Measurements from ENCODE around the gene IFI30.

Gene IFI30

DNA sequence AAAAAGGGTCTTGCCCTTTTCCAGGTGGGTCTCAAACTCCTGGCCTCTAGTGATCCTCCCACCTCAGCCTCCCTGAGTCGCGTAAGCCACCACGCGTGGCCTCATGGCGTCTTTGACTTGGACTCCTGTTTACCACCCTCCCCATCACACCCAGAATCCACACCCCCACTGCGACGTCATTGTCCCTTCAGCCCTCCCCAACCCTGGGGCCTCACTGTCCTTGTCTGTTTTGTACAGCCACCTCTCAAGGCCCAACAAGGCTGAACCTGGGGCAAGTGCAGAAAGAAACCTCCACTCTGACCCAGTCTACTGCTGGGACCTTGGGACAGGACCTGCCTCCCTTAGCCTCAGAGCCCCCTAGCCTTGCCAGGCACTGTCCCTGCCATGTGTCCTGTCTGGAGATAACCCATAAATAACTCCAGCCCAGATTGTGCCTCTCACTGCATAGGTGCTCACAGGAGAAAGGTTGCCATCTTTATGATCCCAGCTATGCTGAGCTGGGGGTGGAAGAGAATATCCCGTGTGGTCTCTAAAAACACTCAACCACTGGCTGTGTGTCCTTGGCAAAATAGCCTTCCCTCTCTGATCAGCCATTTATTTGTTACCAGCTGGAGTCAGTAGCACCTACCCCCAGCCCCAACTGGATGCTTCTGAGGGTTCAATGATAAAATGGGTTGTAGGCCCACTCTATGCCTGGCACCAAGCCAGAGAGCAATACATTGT lies 1.8 kb upstream of the IFI30 start:
- no peak for DNase-seq

DNA sequence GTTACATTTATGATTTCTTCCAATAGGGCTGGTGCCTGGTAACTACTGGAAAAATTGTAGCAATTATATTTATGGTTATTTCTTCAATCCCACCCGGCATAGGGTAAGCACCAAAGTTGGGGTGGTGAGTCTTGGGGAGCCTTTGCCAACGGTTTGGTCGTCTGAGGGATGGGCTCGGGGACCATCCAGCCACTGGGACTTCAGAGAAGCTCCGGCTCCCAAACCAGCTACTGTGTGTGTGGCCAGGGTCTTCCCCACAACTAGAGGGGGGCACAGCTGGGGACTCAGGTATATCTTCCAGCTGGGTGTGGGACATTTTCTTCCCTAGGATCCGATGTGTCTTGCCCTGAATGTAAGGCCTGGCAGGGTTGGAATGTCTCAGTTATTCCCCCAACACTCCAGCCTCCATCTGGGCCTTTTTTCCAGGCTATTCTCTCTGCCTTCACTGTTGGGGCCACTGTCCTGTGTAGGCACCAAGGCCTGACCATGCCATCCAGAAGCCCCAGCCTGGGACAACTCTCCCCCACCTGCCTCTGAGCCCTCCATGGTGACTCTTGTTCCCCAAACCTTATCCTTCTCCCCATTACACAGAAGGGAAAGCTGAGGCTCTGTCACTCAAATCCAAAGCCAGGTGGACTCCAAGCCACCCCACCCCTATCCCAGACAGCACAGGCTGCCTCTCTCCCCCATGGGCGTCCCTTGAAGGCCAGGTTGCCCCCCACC lies 1.1 kb upstream of the IFI30 start:
- DNase-seq = no peak

DNA sequence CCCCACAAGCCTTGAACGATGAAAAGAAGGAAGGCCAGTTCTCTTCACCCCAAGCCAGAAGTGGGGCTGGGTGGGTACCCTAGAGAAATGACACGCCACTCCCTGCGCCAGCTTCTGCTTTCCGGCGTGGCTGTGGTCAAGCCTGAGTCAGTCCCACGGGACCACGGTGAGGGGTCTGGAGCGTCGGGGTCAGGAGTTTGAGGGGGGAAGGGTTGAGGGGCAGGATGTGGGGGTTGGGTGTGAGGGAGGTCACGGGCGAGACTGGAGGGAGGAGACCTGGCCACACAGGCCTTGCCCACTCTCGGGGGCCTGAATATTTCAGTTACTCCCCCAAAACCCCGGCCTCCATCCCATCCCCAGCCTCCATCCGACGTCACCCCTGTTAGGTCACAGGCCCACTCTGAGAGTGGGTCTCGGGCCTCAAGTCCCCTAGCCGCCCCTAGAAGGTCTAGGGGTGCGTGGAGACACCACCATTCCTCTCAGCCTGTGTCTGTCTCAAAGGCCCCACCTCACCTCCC lies 500 bp upstream of the IFI30 start:
- DNase-seq = no peak

DNA sequence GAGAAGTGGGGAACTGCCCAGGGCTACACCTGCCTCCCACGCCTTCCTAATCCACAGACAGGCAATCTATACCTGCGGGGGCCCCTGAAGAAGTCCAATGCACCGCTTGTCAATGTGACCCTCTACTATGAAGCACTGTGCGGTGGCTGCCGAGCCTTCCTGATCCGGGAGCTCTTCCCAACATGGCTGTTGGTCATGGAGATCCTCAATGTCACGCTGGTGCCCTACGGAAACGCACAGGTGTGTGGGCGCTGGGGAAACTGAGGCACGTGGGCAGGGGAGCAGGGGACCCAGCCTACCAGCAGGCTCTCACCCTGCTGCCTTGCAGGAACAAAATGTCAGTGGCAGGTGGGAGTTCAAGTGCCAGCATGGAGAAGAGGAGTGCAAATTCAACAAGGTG lies 1.4 kb downstream of the IFI30 start:
- no peak for DNase-seq

DNA sequence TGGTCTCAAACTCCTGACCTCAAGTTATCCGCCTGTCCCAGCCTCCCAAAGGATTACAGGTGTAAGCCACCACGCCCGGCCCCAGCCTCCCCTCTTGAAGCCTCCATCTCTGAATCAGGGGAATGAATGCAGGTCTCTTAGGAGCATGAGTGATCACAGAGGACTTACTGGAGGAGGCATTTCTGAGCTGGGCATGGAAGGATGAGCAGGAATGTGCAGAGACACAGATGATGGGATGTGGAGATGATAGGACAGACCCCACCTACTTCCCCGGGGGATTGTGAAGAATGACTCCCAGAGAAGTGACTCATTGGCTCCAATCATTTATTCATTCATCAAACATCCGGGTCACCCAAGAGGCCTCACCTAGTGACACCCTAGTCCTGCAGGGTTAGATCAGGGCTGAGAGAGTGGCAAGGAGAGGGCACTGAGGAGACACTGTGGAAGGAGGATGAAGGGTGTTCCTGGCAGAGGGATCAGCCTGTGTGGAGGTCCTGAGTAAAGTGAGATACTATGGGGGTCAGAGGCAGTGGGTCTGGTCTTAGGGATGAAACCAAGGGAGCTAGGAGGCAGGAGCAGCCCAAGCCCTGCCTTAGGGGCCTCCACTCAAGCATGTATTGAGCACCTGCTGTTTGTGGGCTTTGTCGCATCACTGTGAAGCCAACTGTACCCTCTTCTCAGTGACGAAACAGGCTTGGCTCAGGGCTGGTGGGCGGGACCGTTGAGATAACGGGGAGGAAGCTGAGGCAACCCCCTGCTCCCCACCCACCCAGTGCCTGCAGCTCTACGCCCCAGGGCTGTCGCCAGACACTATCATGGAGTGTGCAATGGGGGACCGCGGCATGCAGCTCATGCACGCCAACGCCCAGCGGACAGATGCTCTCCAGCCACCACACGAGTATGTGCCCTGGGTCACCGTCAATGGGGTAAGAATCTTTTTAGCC lies 3.0 kb downstream of the IFI30 start:
- no peak for DNase-seq

DNA sequence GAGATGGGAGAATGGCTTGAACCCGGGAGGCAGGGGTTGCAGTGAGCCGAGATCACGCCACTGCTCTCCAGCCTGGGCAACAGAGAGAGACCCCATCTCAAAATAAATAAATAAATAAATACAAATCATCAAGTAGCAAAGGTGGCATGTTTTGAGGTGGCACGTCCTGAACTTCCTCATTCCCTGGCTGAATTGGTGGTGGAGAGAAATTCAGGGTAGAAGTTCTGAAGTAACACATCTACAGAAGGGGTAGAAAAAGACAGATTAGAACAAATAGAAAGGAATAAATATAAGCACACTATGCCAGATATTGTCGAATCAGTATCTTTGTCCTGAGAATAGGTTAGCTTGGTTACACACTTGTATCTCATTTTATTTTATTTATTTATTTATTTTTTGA lies 6.3 kb downstream of the IFI30 start:
- DNase-seq = no peak

DNA sequence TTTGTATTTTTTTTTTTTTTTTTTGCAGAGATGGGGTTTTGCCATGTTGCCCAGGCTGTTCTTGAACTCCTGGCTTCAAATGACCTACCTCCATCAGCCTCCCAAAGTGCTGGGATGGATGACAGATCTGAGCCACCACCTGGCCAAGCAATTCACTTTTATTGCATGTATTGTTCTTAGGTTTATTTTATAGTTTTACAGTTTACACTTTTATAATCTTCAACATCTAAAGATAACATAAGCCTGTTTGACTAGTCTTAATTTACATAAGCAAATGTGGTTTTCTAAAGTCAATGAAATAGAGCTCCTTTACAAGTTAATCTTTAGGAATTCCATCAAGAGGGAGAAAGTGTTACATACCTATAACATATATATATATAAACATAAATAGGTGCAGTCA lies 9.9 kb downstream of the IFI30 start:
- no peak for DNase-seq

DNA sequence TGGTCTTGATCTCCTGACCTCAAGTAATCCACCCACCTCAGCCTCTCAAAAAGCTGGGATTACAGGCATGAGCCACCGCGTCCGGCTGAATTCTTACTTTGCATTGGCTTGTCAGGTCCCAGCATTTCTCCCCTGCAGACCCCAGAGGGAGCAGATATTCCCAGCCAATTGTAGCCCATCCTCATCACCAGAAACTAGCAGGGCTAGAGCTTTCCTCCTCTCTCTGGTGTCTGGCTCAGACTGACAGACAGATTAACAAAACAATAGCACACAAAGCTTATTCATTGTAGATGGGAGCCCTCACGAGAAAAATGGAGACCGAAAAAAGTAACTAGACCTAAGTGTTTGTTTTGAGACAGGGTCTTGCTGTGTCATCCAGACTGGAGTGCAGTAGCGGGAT lies 11.9 kb downstream of the IFI30 start:
- no peak for DNase-seq

DNA sequence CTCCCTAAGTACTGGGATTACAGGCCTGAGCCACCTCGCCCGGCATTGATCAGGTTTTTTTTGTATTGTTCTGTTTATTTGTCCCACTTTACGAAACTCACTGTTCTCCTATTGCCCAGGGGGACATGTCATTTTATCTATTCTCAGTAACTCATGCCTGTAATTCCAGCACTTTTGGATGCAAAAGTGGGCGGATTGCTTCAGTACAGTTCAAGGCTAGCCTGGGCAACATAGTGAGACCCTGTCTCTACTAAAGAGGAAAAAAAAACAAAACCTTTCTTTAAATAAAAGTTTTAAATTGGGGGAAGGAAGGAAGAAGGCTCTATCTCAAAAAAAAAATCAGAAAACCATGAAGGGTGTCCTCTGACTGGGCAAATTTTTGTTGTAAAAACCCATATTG lies 16.7 kb downstream of the IFI30 start:
- no peak for DNase-seq

DNA sequence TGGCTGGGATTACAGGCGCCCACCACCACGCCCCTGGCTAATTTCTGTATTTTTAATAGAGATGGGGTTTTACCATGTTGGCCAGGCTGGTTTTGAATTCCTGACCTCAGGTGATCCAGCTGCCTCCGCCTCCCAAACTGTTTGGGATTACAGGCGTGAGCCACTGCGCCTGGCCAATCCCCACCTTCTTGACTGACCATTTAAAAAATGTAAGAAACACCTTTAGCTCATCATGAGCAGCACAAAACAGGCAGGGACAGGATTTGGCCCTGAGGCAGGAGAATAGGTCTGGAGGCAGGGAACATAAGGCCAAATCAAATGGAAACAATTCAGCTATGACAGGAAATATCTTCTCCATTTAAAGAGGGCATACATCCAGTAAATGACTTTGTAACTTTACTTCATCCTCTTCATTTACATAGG lies 18.0 kb downstream of the IFI30 start:
- DNase-seq = no peak

DNA sequence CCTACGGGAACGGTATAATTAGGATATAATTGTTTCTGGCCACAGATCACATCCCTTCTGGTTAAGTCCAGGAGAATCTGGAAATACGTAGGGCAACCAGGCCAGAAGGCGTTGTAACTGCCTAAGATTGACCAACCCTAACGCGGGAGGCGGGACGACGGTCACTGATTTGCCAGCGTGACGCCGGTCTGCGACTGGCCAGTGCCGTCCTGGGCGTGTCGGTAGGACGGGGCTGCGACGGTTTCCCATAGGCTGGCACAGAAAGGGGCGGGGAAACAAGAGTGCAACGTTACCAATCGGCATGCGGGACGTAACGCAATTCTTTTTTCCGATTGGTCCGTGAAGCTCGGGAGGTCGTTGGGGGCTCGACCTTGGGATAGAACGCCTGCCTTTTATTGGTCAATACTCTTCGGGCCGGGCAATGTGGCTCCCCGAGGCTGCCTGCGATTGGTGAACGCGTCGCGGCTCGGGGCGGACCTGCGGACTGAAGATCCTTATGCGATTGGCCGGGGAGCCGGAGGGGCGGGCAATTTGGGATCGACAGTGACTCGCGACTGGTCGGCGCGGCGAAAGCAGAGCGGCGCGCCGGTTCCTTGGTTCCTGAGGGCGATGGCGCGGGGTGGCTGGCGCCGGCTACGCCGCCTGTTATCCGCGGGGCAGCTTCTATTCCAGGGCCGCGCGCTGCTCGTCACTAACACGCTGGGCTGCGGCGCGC lies 19.2 kb downstream of the IFI30 start, which contains the start of gene MPV17L2:
TSS of gene MPV17L2 (plus strand) at position 546 of the 715 bp plus-strand sequence. CDS start at position 610, 64 bp downstream.
- peak; percentile 99 for DNase-seq

DNA sequence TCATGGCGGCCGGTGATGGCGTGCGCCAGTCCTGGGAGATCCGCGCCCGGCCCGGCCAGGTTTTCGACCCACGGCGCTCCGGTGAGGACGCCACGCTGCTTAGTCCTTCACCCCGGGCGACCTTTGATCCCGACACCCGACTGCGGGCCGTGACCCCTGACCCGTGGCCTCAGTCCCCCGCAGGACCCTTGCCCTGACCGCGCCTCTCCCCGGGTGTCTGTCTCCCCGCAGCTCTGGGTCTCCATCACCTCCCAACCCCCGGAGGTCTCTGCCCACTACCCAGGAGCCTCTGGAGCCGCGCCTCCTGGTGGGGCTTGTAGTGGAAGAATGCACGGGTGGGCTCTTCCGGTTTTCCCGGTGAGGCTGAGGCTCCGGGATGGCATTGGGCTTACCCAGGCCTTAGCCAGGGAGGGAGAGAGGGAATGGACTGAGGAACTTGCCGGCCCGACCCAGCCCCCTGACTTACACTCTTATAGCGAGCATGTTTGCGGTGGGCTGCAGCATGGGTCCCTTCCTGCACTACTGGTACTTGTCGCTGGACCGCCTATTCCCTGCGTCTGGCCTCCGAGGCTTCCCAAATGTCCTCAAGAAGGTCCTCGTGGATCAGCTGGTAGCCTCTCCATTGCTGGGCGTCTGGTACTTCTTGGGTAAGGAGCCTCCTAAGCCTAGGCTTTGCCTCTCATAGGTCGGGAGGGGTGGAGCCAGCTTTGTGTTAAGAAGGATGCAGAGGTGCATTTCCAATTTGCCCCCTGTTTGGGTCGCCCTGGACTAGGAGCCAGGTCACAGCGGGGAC lies 20.0 kb downstream of the IFI30 start:
- no peak for DNase-seq

DNA sequence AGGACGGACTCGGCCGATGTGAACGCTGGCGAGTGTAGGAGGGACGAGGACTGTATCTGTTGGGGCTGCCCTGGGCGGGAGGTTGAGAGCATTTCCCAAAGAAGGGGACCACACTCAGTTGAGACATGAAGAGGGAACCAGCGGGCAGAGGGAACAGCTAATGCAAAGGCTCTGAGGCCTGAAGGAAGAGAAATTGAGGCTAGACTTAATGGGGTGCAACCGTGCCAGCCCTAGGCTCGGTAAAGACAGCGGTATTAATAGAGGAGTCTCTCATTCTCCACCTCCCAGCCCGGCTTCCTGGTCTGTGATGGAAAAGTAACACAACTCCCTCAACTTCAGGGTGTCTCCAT lies 20.5 kb downstream of the IFI30 start:
- no peak for DNase-seq

DNA sequence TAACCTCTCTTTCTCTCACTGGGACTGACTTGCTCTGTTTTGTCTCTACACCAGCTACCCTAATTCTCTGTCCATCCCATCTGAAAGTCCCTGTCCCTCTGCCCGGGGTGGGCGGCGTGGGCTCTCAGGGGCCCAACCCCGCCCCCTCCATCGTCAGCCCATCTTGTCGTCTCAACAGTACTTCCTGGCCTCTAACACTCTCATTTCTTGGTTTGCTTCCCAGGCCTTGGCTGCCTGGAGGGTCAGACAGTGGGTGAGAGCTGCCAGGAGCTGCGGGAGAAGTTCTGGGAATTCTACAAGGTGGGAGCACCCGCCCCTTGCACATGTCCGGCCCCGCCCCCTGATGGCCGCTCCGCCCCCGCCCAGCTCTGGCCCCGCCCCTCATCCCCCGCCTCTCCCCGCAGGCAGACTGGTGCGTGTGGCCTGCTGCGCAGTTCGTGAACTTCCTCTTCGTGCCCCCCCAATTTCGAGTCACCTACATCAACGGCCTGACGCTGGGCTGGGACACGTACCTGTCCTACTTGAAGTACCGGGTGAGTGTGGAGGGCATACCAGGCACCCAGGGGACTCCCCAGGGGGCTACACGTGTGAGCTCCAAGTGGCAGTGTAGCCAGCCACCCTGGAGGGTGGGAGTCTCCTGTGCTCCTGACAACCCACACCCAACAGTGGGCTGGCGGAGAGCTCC lies 21.1 kb downstream of the IFI30 start:
- DNase-seq = no peak

DNA sequence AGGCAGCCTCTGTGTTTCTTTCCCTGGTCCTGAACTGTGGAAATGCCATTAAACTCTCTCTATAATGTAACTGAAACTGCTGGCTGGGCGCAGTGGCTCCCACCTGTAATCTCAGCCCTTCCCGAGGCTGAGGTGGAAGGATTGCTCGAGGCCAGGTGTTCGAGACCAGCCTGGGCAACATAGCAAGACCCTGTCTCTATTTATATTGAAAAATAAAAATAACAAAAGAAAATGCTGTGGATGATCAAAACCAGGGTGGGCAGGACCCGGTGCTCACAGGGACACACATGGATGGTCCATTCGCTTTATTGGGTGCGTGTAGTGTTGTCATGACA lies 22.9 kb downstream of the IFI30 start:
- DNase-seq = no peak

DNA sequence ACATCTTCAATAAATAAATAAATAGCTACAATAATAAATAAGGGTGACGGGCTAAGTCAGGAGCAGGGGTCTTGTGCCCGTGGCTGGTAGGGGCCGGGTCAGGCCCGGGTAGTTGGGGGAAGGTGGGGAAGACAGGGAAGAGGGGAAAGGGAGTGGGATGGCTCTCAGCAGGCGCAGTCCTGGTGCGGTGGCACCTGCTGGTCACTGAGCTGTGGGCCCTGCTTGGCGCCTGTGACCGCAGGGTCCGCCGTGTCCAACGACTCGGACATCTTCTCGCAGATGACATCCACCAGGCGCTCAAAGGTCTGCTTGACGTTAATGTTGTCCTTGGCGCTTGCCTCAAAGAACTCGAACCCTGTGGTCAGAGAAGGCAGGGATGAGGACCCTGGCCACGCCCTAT lies 23.7 kb downstream of the IFI30 start:
- DNase-seq = no peak

DNA sequence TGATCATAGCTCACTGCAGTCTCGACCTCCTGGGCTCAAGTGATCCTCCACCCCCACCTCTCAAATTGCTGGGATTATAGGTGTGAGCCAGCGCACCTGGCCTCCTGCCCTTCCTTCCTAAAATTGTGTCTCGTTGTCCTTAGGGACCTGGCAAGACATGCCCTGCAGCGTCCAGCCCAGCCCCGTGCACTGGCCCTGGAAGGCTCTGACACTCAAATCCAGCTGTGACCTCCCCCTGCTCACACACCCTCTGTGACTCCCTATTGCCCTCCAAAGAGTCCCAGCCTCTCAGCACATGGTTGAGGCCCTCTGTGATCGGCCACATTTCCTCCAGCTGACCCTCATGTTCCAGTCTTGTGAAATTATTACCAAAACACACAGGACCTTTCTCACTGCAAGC lies 24.3 kb downstream of the IFI30 start:
- no peak for DNase-seq

DNA sequence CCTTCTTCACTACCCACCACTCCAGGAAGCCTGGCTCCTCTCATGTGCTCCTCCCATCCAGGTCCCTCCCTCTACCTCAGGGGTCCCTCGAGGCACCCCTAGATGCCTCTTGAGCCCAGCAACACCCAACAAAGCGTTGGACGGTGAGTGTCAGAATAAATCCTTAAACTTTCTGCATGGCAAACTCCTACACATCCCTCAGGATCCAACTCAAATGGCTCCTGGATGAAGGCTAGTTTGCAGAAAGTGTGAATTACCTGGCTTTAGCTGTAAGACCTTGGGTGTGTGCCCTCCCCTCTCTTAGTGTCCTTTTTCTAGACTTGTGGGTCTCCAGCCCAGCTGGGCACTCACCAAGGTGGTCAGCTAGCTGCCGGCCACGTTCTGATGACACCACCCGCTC lies 24.8 kb downstream of the IFI30 start:
- no peak for DNase-seq

DNA sequence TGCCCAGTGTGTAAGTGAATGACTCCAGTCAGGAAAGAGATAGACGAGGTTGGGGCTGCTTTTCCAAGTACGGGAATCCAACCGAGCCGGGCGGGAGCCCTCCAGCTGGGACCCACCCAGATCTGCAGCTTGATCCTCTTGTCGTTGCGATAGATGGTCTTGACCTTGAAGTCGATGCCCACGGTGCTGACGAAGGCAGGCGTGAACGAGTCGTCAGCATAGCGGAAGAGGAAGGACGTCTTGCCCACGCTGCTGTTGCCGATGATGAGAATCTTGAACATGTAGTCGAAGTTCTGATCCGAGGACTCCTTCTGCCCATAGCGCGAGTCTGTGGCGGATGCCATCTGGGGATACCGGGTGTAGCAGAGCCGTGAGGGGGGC lies 28.8 kb downstream of the IFI30 start:
- no peak for DNase-seq

DNA sequence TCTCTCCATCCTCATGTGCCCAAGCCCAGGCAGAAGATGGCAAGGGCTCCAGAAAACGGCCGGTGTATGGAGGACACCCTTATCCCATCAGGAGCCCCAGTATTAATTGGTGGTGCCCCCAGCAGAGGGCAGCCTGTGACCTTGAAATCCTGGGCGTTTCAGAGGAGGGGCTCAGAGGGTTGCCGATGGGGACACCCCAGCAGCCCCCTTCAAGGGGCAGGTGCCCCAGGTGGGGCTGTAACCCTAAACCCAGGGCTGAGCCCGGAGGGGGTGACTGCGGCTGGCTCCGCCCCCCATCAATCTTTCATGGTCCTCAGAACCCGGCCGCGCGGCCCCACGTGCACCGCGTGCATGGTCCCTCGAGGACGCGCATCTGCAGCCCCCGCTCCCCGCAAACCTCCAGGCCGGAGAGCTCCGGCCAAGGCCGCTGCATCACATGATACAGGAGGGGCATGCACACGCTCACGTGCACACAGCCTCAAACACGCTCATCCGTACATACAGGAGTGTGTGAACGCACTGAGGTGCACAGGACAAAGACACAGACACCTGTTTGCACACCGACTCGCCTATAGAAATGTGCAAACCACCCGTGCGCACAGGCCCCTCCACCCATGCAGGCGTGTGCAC lies 29.3 kb downstream of the IFI30 start:
- DNase-seq = peak; percentile 10

DNA sequence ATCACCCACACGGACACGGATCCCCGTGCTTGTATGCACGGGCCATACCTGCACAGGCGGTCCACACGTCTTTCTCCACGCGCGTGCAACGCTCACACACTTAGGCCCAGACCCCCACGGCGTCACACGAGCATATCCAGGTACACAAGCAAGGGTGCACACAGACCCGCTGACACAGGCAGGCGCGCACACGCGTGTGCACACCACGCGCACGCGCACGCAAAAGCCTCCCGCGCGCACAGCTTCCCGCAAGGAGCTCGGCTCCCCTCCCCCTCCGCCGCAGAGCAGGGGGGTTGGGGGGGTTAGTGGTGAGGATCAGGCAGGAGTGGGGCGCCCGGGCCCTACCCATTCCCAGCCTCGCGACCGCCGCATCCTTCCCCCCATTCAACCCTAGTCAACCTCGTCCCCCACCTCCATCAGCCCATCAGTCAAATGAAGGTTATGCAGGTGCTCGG lies 29.8 kb downstream of the IFI30 start:
- no peak for DNase-seq

All from NCI-H524 treated with DMSO at 0.1 percent for 48 hours (cell line).